HG03565 (cell line): ENCODE results near the gene ZNF654.
A peak's percentile ranks its signal among the peaks of the same experiment; 100 is the strongest.
"Not testable (repeated sequence)": the region's sequence is repeated elsewhere in the genome, so short reads cannot be mapped to it uniquely, and the experiment has no call there.

Experiments
- ATAC-seq: cut with Tn5 transposase; IDR thresholded peaks from one replicate; pipeline ENCODE4 v1.9.1; 2021; ENCODE audit warnings: mild to moderate bottlenecking, moderate library complexity; ENCODE audit not compliant: unreplicated experiment

The ZNF654 gene

DNA sequence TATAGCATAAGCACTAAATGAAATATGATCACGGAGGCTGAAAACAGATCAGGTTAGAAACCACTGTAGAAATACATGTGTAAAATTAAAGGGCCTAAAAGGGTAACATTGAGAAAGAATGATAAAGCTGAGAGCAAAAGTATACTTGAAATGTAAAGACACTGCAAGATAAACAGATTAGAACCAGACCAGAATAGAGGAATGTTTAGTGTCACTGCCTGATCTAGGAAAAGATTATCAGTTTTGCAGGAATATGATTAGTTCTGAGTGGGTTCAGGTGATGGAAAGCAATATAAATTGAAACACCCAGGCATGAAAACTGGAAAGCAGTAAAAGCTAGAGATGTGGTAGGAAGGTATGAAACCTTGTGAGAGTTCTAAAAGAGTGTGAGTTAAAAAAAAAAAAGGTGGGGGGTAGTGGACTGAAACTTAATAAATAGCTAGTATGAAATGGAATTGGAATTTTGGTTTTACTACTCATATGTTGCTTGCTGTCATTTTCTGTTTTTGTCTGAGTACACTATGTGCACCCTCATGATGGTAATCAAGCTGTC lies 74.7 kb downstream of the ZNF654 start:
- ATAC-seq = no peak

DNA sequence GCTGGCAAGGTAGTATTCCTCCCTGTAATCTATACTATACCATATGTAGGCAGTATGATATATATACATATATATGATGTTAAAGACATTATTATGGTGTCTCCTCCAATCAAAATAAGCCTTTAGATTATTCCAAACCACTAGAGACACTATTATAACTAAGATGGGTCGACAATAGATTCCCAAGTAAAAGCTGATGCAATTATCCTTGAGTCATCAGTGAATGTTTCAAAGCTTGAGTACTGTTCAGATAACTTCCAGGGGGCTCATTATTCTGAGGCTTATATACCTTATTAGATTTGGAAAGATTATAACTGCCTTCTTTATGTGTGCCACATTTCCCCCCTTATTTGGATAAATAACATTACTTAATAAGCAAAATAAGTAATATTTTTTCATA lies 78.8 kb downstream of the ZNF654 start:
- ATAC-seq = no peak

DNA sequence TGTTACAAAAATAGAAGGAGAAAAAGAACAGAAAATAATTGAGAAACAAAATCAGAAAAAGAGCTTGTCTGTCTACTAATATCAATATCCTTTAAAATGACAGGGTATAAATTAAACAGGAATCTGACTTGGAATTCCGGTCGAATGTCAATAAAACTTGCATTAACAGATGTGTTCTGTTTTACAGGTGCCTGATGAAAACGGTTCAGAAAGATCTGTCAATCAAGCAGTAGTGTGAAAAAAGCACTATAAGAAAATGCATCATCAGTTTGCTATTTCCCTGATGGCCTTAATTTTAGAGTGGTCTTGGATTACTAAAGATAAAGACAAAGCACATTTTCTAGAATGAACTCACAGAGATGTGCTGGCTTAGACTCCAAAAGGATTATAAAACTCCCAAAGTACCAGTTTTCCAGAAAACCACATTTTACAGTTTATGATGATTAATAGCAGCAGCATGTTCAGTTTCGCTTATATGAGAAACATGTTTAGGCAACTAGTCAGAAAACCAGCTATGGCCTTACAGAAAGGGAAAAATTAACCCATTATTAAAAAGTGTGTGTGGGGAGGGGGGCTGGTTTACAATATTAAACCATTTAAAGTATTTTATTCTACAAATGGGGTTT lies 82.5 kb downstream of the ZNF654 start:
- ATAC-seq = peak; percentile 6

DNA sequence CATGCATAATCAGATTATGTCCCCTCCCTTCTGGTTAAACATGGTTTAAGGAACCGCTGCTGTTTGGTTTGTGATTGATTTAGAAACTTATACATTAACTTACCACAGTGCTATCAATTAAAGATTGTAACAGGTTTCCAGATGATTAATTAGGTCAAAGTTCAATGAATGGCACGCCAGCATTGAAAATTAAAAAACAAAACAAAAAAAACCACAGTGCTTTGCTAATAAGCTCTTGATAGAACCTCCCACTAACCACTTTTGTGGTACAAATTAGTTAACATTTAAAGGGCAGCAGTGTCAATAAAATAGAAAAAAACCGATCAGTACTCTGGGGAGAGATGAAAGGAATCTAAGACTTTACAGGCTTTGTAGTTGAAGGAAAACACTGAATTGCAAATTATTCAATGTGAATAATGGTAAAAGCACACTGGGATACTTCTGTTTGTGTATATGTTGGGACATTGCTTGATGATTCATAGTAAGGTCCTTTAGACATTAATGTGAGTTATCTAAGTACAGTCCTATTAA lies 83.1 kb downstream of the ZNF654 start:
- ATAC-seq = peak; percentile 52

DNA sequence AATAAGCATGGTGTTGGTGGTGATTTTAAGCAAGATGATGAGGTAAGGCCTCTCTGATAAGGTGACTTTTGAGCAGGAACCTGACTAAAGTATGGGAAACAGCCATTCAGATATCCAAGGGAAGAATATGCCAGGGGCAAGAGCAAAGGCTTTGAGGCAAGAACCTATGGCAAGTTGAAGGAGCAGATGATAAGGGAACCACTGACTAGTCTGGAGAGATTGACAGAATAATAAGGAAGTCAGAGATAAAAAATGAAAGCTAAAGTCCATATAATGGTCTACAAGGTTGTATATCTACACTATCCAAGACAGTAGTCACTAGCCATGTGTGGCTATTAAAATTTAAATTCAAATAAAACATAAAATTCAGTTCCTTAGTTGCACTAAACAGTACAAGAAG lies 88.2 kb downstream of the ZNF654 start:
- ATAC-seq = no peak

DNA sequence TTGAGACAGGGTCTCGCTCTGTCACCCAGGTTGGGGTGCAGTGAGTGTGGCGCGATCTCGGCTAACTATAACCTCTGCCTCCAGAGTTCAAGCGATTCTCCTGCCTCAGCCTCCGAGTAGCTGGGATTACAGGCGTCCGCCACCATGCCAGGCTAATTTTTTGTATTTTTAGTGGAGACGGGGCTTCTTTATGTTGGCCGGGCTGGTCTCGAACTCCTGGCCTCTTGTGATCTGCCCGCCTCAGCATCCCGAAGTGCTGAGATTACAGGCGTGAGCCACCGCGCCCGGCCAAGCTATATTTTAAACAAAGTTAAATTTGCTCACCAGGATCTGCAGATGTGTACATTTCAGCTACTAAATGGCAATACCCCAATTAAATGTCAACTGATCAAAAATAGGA lies 89.6 kb downstream of the ZNF654 start:
- ATAC-seq = no peak

DNA sequence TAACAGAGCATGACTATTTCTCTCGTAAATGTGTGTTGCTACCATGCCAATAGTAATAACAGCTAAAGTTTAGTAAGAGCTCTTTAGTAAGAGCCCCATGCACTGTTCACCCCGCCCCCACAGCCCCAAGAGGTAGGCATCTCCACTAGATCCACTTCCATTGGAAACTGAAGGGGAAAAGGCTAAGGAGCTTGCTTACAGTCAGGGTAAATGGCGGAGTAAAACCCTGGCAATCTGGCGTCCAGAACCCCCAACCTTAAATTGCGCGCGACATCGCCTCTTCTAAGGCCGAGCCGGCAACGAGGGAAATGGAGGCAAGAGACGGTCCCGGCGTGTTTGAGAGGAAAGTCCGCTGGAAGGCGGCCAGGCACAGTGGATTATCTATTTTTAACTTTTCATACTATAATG lies 90.0 kb downstream of the ZNF654 start:
- ATAC-seq = peak; percentile 4

DNA sequence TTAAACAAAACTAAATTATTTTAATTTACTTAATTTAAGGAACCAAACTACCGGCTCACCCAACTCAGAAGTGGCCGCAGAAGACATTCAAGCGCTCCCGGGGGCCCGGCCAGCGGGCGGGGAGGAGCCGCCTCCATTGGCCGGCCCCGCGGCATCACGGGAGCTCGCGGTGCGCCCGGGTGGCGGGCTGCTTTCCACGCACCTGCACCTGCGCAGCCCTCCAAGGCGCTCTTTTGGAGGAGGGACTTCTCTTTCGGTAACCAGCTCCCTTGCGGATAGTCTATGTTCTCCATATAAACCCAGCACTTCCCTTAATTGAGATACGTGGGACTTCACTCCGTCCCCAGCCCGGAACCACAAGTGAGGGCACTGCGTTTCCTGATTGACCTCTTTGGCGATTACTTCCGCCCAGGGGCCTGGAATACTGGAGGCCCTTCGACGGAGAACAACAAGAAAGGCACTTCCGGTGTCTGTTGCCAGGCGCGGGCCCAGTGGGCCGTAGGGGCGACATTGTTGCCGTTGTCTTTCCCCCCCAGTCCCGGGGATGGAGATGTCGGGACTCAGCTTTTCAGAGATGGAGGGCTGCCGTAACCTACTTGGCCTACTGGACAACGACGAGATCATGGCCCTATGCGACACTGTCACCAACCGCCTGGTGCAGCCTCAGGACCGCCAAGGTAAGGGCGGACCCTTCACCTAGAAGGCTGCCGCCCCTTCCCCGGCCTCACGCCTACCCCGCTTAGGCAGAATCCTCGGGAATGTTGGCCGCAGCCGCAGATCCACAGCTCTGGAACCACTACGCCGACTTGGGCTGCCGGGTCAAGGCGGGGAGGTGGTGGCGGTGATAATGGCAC lies 90.7 kb downstream of the ZNF654 start, which contains the start of gene C3orf38:
Gene C3orf38 (plus strand): TSS at position 451 of the 854 bp plus-strand sequence. CDS start 94 bp downstream, at position 545.
- peak; percentile 63 for ATAC-seq

DNA sequence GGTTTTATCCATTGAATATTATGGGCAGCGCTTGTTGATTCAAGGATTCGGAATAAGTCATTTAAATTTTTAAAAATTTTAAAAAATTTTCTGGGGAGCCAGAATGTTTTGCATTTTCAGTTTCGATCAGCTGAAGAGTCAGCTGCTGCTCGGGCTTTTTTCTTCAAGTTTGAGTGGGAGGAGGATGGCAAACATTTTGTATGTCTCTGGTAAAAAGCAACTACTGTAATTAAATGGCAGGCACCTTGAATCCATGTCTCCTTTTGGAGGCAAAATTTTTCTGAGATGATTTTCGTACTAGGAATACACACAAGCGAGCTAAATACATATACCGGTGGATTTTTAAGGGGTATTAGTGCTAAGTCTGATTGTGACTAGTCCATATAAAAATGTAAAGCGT lies 91.3 kb downstream of the ZNF654 start:
- ATAC-seq = no peak

DNA sequence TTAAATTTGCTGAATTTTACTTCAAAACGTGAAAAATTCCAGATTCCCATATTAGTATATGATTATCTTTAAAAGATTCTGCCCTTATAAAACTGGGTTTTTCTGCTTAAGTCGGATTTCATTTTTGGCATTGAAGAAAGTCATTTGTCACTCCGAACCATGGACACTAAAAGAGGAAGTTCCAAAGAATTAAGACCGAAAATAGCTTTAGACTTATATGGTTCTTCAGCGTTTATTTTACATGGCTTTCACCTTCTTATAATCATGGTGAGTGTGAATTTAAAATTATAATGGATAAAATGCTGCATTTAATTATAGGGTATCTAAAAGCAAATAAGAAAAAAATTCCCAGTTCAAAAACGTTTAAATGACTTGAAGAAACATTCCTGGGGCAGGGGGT lies 91.8 kb downstream of the ZNF654 start:
- ATAC-seq = no peak

DNA sequence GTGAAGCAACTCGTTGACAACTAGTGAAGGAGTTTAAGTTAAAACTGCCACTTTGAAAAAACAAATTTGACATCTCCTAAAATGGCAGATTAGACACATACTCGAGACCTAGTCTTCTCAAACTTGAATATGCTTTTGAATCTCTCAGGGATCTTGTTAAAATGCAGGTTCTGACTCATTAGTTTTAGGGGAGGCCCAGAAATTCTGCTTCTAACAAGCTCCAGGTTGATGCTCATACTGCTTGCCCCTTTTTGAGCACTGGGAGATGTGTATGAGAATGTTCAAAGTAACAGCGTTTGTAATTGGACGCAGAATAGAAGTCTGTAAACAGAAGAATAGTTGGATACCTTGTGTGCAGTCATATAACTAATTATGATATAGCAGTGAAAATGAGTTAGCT lies 92.3 kb downstream of the ZNF654 start:
- ATAC-seq = no peak

DNA sequence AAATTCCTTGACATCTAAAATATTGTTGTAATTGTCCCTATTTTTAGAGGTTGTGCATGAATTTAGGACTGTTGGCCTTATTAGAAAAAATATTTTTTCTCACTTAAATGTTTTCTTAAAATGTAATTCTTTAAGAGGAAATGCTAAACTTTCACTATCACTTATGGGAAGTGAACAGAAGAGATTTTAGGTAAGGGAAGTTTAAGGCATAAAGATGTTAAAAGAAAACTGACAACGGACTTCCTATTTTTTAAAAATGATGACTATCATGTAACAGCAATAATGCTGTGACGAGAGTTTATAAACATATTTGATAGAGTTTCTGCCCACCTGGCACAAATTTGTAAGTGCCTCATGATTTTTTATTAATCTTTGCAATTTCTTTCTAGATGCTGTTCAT lies 93.8 kb downstream of the ZNF654 start:
- no peak for ATAC-seq

DNA sequence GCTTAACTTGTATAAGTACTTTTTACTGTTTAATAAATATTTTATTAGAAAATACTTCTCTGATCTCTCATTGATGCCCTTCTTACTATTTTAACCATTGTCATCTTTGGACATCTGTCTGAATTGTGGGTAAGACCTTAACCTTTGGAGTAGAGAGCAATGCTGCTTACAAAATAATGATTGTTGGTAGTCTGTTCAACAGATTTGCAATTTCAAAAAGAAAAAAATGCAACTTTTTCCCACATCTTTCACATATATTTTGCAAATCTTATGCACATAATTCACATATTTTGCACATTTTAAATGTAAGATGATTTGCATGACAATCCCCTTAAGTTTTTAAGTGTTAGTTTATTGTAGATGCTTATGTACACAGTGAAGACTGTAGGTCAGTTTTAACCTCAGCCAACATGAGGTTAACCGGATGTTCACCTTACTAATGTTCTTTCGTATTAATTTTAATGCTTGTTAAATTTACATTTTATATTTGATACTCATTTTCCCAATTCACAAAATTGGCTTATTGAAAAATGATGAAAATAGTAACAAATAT lies 107.4 kb downstream of the ZNF654 start:
- no peak for ATAC-seq

DNA sequence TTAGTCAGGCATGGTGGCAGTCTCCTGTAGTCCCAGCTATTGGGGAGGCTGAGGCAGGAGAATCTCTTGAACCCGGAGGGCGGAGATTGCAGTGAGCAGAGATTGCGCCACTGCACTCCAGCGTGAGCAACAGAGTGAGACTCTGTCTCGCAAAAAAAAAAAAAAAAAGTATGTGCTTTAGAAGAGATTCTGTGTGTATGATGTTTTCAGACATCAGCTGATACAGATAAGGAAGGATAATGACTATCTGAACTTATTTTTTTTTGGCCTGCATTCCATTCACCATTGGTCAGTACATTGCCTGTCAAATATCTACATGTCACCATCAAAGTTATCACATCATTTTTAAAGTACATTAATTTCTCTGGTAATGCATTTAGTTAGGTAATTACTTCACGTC lies 108.1 kb downstream of the ZNF654 start:
- ATAC-seq = no peak

DNA sequence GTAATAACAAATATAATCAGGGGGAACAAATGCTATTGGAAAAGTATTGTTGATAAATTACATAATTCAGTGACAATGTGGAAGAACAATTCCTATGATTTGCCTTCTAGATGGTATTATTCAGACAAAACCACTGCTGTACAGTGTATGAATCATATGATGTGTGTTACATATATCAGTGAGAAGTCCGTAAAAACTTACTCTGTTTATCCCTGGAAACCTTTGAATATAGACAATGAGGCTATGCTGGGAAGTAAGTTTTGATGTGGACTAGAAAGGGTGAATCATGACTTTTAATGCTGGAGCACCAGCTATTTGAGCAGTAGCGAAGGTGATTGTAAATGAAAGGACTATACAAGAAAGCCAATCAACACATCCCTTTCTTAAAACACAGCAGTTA lies 108.6 kb downstream of the ZNF654 start:
- no peak for ATAC-seq

DNA sequence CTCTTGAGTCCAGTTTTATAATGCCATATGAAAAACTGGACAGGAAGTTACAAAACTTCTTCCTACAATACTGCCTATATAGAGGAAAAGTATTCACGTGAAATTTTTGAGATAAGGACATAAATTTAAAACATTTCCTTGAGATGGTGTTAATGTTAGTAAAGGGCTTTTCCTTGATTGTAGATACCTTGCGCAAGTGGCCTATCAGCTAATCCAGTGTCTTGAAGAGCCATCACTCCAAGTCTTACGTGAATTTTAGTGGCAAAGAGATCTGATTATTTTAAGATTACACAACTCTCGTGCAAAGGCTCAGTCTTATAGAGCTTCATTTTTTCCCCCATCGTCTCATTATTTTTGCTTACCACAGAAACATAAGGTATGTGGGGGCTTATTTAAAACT lies 109.1 kb downstream of the ZNF654 start:
- ATAC-seq = no peak

DNA sequence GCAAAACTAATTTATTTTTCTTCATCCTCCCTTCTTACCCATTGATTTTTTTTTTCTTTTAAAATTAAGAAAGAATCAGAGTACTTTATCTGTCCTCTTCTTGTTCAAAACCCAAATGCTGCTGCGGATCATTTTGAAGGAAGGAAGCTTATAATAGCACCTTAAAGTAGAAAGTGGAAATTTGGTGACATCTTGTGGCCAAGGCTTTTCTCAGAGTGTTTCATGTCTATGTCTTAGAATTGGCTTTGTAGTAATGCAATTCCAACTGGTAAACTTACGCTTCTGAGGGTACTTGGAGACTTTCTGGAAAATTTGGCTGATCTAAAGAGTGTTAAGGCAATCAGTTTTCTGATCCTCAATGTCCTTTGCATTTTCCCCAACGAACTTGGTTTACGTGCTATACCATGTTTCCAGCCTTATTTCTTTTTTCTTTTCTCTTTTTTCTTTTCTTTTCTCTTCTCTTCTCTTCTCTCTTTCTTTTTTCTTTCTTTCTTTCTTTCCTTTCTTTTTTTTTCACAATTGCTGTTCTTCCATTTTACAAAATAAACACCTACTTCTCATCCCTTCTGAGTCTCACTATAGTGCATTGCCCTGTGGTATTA lies 121.4 kb downstream of the ZNF654 start:
- ATAC-seq = peak; percentile 95

DNA sequence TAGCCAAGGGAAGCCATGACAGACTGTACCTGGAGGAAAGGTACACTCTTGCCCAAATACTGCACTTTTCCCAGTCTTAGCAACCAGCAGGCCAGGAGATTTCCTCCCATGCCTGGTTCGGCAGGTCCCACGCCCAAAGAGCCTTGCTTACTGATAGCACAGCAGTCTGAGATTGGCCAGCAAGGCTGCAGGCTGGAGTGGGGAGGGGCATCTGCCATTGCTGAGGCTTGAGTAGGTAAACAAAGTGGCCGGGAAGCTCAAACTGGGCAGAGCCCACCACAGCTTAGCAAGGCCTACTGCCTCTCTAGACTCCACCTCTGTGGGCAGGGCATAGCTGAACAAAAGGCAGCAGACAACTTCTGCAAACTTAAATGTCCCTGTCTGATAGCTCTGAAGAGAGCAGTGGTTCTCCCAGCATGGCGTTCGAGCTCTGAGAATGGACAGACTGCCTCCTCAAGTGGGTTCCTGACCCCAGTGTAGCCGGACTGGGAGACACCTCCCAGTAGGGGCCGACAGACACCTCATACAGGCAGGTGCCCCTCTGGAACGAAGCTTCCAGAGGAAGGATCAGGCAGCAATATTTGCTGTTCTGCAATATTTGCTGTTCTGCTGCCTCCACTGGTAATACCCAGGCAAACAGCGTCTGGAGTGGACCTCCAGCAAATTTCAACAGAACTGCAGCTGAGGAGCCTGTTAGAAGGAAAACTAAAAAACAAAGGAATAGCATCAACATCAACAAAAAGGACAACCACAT lies 123.3 kb downstream of the ZNF654 start:
- ATAC-seq = not testable (repeated sequence)

DNA sequence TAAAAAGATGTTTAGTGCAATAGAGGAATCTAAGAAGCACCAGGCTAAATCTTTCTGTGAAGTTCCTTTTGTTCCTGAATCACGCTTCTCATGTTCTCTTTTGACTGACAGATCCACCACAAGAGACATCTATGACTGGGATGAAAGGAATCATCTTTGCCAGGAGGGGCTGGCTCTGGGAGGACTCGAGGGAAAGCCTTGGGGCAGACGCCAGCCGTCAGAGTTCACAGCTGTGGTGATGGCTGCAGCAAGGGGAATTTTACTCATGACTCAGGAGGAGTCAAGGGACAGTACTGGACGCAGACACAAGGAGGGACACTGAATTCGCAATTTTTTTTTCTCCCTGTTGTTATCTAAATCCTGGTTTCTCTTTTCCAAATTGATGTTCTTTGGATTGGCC lies 129.4 kb downstream of the ZNF654 start:
- no peak for ATAC-seq

DNA sequence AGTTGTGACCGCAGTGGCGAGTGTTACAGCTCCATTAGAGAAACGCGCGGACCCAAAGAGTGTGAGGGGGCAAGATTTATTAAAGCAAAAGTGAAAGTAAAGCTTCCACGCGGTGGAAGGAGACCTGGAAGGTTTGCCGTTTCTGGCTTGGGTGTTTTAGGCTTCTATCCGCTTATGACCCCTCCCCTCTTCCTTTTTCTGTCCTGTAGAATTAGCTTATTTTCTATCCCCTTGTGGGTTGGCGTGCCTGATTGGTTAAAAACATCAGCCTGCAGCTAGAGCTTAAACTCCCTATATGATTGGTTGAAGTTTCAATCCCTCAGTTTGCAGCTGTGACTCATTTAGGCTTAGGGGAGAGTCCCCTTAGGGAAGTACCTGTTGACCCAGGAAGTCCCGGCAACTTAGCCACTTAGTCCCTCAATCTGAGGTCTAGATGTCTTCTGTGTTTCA lies 130.3 kb downstream of the ZNF654 start:
- ATAC-seq = peak; percentile 97
